ENCODE data around the gene IDE.

Gene IDE

DNA sequence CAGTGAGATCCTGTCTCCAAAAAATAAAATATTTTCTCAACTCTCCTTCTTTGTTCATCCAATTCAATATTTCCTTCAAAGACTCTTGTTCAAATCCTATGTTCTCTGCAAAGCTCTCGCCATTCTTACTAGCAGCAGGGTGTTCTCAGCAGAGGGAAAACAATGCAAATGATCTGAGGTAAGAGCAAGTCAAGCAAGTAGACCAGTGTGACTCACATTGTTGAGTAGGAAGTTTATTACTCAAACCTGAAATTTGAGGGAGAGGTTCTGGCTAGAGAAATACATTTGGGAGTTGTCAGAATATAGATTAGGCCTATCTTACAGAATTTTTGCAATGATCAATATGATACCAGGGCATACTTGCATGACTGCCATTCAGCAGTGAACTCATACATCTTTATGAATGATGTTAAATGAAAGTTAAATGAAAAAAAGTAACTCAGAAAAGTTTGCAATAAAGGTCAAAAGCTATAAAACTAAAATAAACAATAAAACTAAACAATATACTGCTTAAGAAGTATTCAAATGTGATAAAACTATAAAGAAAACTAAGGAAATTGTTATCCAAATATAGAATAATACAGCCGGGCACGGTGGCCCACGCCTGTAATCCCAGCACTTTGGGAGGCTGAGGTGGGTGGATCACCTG is 5.8 kb downstream of the IDE start:
- no peak for DNase-seq (ENCODE audit: low read depth in 2 of 2)

DNA sequence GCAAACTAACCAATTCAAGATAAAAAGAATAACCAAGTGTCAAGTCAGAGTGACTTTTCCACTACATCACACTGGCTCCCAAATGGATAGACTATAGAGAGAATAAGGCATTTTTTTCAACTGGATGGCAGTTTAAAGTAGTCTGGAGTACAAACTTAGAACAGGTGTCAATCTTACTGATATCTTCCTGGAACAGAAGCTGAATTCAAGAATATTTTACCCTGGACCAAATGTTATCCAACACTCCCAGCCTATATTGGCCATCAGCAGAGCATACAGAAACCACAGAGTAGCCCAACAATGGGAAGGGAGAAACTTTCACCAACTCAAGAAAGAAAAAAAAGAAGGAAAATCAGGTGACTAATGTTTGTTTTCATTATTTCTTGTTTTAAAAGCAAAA is 11.5 kb downstream of the IDE start:
- no peak for DNase-seq (ENCODE audit: low read depth in 2 of 2)

DNA sequence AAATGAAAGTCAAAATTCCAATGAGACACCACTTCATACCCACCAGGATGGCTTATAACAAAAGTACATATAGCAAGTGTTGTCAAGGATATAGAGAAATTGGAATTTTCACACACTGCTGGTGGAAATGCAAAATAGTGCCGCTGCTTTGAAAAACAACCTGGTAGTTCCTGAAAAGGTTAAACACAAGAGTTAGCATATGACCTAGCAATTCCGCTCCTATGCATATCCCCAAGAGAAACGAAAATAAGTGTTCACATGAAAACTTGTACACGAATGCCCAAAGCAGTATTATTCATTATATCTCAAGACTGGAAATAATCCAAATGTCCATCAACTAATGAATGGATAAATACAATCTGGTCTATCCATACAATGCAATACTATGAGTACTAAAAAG is 14.8 kb downstream of the IDE start:
- DNase-seq (ENCODE audit: low read depth in 2 of 2): no peak

DNA sequence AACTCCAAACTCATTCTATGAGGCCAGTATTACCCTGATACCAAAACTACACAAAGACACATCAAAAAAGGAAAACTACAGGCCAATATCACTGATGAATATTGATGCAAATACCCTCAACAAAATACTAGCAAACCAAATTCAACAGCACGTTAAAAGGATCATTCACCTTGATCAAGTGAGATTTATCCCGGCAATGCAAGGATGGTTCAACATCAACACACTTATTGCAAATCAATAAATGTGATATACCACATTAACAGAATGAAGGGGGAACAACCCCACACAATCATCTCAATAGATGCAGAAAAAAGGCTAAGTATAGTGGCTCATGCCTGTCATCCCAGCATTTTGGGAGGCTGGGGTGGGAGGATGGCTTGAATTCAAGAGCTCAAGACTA is 19.9 kb downstream of the IDE start:
- DNase-seq (ENCODE audit: low read depth in 2 of 2): no peak

DNA sequence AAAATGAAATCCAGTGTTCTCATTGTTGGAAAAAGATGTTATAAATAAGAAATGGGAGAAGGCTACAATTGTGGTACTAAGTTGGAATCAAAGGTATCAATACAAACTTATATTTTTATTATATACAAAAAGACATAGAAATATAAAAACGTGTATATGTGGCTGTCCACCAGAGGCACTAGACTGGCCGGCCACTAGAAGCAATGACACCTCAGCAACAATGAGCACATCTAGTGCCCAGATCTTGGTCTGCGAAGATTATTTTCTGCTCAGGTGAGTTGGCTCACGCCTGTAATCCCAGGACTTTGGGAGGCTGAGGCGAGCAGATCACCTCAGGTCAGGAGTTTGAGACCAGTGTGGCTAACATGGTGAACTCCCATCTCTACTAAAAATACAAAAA is 21.6 kb downstream of the IDE start:
- DNase-seq (ENCODE audit: low read depth in 2 of 2): no peak

DNA sequence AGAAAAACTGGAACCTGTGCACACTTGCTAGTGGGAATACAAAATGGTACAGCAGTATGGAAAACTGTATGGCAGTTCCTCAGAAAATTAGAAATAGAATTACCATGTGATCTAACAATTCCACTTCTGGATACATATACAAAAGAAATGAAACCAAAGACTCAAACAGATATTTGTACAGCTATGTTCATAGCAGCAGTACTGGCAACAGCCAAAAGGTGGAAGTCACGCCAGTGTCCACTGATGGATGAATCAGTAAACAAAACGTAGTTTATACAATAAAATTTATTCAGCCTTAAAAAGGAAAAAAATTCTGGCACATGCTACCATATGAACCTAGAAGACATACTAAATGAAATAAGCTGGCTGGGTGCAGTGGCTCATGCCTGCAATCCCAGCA is 23.0 kb downstream of the IDE start:
- no peak for DNase-seq (ENCODE audit: low read depth in 2 of 2)

DNA sequence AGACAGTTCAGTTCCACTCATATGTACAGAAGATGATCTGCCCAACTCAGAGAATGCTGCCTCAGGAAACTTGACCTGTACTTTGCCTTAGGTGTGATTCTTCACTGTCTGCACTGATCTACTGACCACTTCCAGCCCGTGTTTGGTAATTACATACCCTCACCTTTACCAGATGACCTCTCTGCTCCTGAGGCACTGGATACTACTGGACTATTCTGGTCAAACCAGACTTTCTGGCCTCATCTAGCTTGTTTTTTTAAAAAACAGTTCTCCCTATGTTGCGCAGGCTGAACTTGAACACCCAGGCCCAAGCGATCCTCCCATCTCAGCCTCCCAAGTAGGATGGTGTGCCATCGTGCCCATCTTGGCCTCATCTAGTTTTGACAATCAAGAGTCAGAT is 26.2 kb downstream of the IDE start:
- no peak for DNase-seq (ENCODE audit: low read depth in 2 of 2)

DNA sequence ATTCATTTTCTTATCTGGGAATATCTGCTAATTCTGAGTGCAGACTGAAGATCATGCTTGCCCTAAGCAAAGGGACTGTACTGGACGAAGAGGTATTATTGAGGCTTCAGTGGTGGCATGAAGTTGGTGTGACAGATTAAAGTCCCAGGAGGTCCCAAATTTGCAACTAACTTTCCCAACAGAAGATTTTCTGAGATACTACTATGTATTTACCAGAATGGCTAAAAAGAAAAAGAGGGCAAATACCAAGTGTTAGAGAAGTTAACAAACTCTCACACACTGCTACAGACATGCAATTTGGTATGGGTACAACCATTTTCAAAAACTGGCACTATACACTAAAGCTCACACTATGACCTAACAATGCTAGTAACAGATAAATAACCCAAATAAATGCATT is 28.3 kb downstream of the IDE start:
- DNase-seq (ENCODE audit: low read depth in 2 of 2): no peak

DNA sequence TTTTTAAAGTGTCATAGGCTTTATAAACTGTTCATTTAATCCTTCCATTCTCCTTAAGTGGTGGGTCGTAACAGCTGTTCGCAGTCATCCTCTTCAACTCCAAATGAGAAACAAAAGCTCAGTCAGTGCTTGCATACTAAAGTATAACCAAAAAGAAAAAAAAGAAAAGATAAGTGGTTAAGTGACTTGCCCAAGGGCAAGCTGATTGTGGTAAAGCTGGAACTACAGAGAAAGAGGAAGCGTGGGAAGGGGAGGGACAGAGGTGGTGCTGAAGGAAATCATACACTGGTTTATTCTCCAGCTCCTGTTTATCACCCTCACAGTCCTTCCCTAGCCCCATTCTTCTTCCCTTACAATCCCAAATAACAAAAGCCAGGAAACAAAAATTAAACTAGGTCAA is 29.6 kb downstream of the IDE start:
- DNase-seq (ENCODE audit: low read depth in 2 of 2): no peak

DNA sequence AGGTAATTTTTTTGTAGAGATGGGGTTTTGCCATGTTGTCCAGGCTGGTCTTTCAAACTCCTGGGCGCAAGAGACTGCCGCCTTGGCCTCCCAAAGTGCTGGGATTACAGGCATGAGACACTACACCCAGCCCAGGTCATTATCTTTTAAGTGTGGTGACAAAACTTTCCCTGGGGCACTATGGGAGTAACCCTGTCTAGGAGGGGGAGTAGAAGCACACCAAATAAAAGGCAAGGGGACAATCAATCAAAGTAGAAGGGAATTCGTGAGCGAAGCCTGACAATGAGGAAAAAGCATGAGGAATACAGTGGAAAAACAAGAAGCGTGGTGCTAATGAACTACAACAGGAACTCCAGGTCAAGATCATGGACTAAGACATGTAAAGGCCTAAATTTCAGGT is 31.4 kb downstream of the IDE start:
- no peak for DNase-seq (ENCODE audit: low read depth in 2 of 2)

DNA sequence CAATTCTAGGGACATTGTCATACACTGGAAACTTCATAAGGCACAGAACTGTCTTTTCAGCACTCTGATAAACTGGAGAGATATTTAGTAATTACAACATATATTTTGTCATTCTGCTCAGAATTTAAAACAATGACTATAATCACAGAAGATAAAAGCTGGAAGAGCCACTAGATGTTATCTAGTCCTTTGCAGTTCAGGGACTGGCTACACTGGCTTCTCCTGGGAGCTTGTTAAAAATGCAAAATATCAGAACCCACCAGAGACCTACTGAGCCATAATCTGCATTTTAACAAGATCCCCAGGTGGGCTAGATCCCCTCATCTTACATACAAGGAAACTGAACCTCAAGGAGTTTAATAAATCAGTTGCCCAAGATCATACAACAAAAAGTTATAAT is 32.3 kb downstream of the IDE start:
- no peak for DNase-seq (ENCODE audit: low read depth in 2 of 2)

DNA sequence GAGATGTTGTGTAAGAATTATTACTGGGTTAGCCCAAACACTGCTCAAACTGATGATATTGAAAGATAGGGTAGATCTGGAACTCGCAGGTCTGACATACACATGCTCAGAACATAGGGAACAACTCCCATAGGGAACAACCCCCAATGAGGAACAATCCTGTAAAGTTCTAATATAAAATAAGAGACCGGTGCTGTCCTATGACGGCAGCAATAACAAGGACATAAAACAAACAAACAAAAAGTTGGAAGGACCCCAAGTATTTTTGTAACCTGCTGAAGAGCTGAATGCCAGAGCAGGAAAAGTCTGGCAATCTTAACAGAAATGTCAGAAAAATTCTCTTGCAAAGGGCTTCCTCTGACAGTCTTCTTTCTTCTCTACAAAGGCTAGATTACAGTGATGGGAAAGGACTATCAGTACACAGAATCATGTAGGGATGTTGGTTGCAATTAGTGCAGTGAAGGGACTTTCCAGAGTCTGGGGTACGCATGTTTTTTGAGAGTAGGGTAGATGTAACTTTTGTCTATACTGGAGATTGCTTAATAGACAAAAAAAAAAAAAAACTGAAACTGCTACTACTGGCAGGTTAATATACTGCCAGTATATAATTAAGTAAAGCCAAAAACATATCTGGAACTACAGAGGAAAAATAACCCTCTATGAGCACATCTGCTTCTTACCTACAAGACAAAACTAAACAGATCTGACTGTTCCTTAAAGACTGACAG is 35.5 kb downstream of the IDE start:
- DNase-seq (ENCODE audit: low read depth in 2 of 2): no peak

DNA sequence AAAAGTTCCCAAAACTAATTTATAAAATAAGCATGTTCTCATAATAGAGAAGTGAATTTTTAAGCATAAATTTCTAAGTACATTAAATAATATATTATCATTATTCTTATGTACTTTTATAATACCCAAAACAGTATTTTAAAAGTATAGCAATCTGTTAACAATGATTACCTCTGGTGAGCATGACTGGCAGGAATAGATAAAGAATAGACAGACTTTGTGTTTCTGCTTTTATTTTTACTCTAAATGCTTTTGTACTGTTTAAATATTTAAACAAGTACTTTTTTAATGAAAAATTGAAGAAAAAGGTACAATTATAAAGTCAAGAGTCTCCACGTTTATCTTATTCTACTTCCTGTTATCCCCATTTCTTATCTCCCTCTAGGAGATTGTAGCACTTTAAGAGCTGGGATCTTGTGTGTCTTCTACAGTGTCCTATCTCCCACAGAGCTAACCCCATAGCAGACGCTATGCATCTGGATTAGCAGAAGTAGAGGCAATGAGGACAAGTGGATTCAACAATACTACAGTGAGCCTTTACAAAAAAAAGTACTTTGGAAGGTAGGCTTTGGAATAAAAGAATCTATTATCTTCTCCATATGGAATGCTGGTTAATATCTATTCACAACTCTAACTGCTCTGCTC is 42.9 kb downstream of the IDE start:
- DNase-seq (ENCODE audit: low read depth in 2 of 2): no peak

DNA sequence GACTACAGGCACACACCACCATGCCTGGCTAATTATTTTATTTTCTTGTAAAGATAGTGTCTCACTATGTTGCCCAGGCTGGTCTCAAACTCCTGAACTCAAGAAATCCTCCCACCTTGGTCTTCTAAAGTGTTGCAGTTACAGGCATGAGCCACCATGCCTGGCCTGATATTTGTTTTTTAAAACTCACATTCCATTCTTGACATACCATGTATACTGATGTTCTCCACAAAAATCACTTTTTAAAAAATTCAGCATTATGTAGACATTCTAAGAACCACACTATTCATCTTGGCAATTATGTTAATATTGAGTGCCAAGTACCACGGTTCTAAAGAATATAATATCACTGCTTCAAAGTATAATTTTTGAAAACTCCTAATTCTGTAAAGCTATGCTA is 43.5 kb downstream of the IDE start:
- DNase-seq (ENCODE audit: low read depth in 2 of 2): no peak

DNA sequence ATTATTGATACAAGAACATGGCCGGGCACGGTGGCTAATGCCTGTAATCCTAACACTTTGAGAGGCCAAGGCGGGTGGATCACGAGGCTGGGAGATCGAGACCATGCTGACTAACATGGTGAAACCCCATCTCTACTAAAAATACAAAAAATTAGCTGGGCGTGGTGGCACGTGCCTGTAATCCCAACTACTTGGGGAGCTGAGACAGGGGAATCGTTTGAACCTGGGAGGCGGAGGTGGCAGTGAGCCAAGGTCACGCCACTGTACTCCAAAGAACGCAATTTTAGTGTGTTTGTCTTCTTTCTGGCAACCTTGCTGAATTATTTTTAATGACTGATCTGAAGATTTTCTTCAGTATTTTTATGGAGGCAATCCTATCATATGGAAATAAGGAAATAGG is 46.2 kb downstream of the IDE start:
- no peak for DNase-seq (ENCODE audit: low read depth in 2 of 2)

DNA sequence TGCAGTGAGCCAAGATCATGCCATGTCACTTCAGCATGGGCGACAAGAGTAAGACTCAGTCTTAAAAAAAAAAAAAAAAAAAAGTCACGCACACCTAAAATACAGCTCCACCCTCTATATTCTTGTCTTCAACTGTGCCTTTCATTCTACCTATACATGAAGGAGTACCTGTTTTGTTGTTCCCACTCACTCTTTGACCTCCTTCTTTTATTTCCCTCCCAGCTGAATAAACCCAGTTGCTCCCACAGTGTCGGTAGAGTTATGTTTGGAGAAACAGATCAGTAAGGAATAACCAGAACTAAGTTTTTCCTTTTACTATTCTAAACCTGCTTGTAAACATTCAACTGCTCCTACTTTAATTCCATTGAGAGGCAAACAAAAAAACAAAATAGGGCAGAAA is 50.3 kb downstream of the IDE start:
- DNase-seq (ENCODE audit: low read depth in 2 of 2): no peak

DNA sequence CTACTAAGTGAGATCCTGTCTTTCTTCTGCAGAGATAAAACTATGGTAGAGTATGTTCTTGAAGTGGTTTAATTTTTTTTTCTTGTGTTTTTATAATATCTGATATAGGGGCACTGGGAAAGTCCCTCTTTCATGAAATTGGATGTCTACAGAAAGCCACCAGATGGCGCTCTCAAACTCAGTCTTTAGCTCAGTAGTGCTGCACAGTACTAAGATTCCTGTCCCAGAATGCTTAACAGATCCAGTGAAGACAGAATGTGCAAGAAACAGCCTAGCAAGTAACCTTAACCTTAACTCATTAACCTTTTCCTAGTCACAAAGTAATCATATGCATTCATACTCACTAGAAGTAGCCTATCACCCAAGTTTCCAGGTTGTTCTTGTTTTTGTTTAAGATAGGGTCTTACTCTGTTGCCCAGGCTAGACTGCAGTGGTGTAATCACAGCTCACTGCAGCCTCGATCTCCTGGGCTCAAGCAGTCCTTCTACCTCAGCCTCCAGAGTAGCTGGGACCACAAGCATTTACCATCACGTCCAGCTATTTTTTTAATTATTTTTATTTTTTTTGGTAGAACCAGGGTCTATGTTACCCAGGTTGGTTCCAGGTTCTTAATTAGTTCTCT is 56.7 kb downstream of the IDE start:
- DNase-seq (ENCODE audit: low read depth in 2 of 2): peak; percentile 37 to 43

DNA sequence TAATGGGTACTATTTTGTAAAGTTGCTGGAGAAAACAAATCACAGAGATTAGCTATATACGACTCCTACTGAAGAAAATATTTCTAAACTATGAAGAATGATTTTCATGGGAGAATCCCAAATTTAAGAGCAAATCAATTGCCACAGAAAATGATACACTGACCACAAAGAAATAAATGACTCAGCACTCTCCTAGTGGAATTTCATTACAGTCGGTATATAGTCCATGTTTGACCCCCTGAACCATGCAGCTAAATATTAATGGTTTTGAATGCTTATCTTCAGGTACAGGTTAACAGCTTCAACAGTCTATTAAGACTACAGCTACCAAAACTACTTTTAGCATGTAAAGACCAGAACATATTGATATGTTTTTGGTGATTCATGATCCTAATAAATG is 65.0 kb downstream of the IDE start:
- DNase-seq (ENCODE audit: low read depth in 2 of 2): no peak

DNA sequence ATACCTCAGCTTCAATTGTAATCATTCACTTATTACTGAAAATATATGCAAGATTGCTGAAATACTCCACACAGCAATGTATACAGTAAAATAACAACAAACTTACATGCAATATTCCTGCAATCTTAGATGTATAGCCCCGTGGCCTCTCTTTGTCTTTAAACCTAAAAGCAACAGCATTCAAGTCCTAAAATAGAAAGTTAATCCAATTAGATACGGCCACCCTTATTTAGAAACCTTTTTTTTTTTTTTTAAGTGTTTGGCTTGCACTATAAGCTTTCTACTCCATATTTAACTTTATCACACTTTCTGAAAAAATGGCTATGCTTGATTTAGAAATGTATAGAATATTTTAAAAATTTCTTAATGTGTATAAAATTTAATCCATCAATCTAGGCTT is 67.6 kb downstream of the IDE start:
- DNase-seq (ENCODE audit: low read depth in 2 of 2): no peak

DNA sequence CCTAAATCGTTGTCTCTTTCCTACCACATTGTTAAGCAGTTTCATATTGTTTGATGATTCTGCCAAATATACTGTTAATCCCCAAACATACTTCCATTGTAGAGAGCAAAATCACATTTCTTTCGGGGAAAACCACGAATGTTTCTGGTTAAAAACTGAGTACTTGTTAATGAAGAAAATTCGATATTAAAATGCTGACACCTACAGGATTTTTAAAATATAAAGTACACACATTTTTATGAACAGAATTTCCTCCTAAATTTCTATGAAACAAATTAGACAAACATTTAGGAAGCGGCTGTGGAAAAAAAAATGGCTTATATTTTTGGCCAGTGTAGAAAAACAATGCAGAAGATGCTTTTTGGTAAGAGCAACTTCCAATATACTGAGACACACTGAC is 68.8 kb downstream of the IDE start:
- DNase-seq (ENCODE audit: low read depth in 2 of 2): no peak

DNA sequence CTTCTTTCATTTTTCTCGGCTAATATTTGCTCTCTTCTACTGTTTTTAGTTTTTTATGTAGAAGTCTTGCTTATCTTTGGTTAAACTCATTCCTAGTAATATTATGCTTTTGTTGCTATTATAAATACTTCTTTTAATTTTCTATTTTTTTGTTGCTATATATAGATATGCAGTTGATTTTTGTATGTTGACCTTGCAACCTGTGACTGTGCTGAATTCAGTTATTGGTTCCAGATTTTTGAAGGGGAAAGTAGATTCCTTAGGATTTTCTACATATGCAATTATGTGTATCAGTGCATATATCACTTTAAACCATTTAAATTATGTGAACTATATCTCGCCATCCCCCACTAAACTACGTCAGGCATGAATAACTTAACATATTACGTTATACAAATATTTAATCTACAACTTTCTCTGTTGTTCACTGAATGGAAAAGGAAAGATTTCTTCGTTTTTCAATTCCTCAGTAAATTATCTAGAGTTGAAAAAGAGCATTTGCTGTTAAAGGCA is 71.5 kb downstream of the IDE start:
- DNase-seq (ENCODE audit: low read depth in 2 of 2): no peak

DNA sequence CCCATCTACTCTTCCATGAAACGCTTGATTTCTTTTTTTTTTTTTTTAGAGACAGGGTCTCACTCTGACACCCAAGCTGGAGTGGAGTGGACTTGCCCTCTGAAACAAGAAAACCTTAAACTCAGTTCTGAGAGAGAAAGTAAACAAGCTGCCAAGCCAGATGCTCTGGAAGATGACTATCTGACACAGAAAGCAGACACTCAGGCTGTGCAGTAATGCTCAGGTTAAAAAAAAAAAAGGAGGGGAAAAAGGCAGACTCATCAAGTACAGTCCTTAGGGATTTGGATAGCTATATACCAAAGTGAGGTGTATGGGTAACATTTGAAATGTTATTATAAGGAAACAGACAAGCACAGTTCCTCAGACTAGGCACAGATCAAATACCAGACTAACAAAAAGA is 80.5 kb downstream of the IDE start:
- no peak for DNase-seq (ENCODE audit: low read depth in 2 of 2)

DNA sequence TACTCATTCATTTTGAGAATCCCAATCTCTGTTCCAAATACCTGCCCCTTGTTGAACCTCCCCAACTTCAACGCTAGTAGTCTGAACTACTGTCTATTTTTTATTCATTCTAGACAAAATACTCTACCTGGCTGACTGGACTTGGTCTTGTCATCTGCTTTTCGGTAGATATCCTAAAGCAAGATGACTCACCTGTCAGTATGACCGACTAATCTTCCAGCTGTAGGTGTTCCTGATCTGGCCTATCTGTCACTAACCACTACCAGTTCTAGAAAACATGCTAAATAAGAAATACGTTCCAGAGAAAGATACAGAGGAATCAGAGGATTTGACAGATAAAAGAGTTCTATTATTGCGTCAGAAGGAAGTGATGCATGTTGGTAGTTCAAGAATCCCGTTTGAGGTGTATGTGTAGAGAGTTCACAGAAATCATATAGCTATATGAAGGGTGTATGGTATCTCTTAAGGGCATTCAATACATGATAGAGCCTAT is 81.1 kb downstream of the IDE start:
- DNase-seq (ENCODE audit: low read depth in 2 of 2): no peak
